Thyroid gland (tissue), 4 donors: Measurements from ENCODE around the gene RBM5.

Experiments used
- POLR2A ChIP-seq, 2 donors: fragments of 450-650 bp; IDR thresholded peaks; one replicate each; pipeline ENCODE4 v1.6.1; 2017; ENCODE audit warnings: antibody characterized with exemption in 2 of 2, mild to moderate bottlenecking in 2 of 2, moderate library complexity in 1 of 2
- TF ChIP-seq, protein P1 (sequence below), 6 experiments: fragments of 200-600 bp in 3 of 6; fragments of 450-650 bp in 3 of 6; sonication (generic) in 3 of 6; IDR thresholded peaks; one replicate each; pipeline ENCODE4 v1.5.1; 2016 to 2019; ENCODE audit warnings: antibody characterized with exemption in 6 of 6, mild to moderate bottlenecking in 2 of 6, inconsistent platforms in 1 of 6, moderate library complexity in 1 of 6

- TF ChIP-seq, protein P1, sequence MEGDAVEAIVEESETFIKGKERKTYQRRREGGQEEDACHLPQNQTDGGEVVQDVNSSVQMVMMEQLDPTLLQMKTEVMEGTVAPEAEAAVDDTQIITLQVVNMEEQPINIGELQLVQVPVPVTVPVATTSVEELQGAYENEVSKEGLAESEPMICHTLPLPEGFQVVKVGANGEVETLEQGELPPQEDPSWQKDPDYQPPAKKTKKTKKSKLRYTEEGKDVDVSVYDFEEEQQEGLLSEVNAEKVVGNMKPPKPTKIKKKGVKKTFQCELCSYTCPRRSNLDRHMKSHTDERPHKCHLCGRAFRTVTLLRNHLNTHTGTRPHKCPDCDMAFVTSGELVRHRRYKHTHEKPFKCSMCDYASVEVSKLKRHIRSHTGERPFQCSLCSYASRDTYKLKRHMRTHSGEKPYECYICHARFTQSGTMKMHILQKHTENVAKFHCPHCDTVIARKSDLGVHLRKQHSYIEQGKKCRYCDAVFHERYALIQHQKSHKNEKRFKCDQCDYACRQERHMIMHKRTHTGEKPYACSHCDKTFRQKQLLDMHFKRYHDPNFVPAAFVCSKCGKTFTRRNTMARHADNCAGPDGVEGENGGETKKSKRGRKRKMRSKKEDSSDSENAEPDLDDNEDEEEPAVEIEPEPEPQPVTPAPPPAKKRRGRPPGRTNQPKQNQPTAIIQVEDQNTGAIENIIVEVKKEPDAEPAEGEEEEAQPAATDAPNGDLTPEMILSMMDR (IDR thresholded peaks at IDR 0.05), result no peak
- no peak for TF ChIP-seq POLR2A (IDR thresholded peaks at IDR 0.05)
Observed at GRCh38 chr3:50139718-50140423, 51.2 kb downstream of the RBM5 start.
